ENCODE measurements around the gene IFI27. TPM values are rescaled to one million over a fixed set of nuclear protein-coding genes. Genes with fewer than 3 reads are reported as not detected.
A peak's percentile ranks its signal among the peaks of the same experiment; 100 is the strongest.
"Not testable (repeated sequence)": the region's sequence is repeated elsewhere in the genome, so short reads cannot be mapped to it uniquely, and the experiment has no call there.

The IFI27 gene
- polyA plus RNA-seq (ENCODE audit: insufficient read length in 10 of 10), result 1 to 10 TPM; 2.4 to 6.7 (median 3.6) TPM
- long read RNA-seq, donor 1, partial matches to known transcripts, result 0 of 4 reads
- long read RNA-seq, donor 1, other reads (novel, unspliced or antisense), result 0 of 4 reads
- long read RNA-seq, donor 2, partial matches to known transcripts, result 0 of 3 reads
- long read RNA-seq, donor 2, other reads (novel, unspliced or antisense), result 0 of 3 reads
- long read RNA-seq, donor 3, result 0 reads
- long read RNA-seq, donor 4, partial matches to known transcripts, result 0 of 2 reads
- long read RNA-seq, donor 4, other reads (novel, unspliced or antisense), result 0 of 2 reads
- long read RNA-seq, donor 5, partial matches to known transcripts, result 0 of 1 reads
- long read RNA-seq, donor 5, other reads (novel, unspliced or antisense), result 0 of 1 reads
- long read RNA-seq, donor 6, partial matches to known transcripts, result 0 of 1 reads
- long read RNA-seq, donor 6, other reads (novel, unspliced or antisense), result 0 of 1 reads
- long read RNA-seq, donor 7, partial matches to known transcripts, result 0 of 1 reads
- long read RNA-seq, donor 7, other reads (novel, unspliced or antisense), result 0 of 1 reads
- long read RNA-seq, donor 8, result 0 reads
- long read RNA-seq, donor 9, partial matches to known transcripts, result 0 of 2 reads
- long read RNA-seq, donor 9, other reads (novel, unspliced or antisense), result 0 of 2 reads

GRCh38 chr14:94110552-94111181 lies at the start of gene IFI27:
IFI27 (plus strand) TSS chr14:94110736.
- peak in 2 of 3 donors; percentile 27 to 33 for DNase-seq

DNA sequence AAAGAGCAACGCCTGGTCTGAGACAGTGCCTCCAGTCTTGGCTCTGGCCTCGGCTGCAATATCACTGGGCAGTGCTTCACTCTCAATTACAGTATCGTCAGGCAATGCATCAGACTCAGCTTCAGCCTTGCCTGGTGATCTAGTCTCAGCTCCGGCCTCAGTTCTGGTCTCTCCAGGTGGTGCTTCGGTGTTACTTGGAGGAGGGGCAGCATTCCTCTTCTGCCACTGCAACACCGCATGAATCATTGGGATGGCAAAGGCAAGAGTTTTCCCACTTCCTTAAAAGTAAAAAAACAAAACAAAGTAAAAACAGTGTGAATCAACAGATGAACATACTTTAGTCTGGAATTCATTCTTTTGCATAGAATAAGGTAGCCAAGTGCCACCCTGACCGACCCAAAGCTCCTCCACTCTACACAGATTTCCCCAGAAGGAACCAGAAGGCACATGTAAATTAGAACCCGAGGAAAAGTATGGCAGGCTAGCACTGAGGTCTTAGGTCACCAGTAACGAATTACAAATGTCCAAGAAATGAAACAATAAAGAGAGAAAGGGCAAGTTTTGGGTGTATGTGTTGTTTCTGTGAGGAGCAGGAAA lies 48.1 kb upstream of the IFI27 start:
- DNase-seq, result no peak

- DNase-seq, result no peak
Measured at GRCh38 chr14:94066089-94066676, 44.4 kb upstream of the IFI27 start.

- DNase-seq, result not testable (repeated sequence)
Measured at GRCh38 chr14:94072076-94072475, 38.5 kb upstream of the IFI27 start.

- DNase-seq, result no peak
Measured at GRCh38 chr14:94074534-94074933, 36.0 kb upstream of the IFI27 start.

- DNase-seq, result no peak
Measured at GRCh38 chr14:94075008-94075407, 35.5 kb upstream of the IFI27 start.

DNA sequence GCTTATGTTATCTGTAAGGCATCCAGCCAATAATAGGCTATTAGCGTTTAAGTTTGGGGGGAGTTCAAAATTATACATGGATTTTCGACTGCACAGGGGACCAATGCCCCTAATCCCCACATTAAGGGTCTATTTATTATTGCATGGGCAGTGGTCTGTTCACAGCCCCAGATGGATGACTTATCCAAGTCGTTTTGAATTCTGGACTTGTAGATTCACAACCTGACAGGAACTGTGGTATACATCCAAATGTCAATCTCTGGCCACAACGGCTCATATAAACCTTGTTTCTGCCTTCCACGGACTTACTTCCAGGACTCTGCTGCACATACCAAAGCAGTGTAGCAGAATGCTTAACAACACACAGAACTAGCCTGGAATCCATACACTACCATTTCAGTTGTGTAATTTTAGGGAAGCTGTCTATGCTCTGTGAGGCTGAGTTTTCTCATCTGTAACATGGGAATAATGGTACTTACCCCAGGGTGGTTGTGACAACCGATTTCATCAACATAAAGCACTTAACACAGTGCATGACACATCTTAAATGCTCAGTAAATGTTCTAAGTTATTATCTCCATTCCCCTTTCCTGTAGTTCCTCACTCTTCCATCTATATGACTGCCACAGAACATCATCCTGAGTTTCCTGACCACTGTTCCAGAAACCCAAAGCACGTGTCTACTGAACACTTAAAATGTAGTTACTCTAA lies 33.3 kb upstream of the IFI27 start:
- no peak for DNase-seq

- no peak for DNase-seq
Measured at GRCh38 chr14:94077823-94078222, 32.7 kb upstream of the IFI27 start.

DNA sequence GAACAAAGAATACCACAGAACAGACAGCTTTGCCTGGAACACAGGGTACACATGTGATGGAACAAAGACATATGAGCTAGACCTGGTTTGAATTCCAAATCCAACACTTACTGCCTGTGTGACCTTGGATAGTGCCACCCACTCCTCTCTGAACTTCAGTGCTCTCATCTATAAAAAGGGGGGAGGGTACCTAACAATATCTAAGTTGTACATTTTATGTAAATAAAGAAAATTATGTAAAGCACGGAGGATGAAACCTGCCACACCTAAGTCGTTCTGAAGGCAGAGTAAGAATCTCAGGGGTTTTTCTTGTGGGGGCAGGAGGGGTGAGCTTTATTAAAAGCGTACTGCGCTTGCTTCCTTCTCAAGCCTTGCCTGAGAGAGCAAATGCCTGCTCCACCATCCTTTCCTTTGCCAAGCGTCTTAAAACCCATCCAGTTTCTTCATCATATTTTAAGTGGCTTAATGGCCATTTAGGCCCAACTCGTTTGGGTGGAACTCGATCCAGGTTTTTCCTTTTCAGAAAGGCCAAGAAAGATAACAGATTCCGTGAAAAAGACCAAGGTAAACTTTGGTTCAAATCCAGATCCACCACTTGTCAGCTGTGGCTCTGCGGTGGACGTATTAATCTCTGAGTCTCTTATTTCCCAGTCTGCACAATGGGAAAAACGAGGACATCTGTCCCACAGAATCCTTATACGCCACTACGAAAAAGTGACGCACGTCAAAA lies 30.5 kb upstream of the IFI27 start:
- DNase-seq, result peak in 2 of 3 donors; percentile 52 to 75

GRCh38 chr14:94080621-94081385 lies 29.7 kb upstream of the IFI27 start, which contains the start of the genes DDX24 and IFI27L1:
DDX24 (minus strand) TSS chr14:94081202; CDS start chr14:94079742, 1,460 bp downstream.
IFI27L1 (plus strand) TSS chr14:94081310; CDS start chr14:94096938, 15,628 bp downstream.
- DNase-seq, result peak; percentile 93 to 98 (median 97)

- DNase-seq, result no peak
Measured at GRCh38 chr14:94081386-94081820, 29.1 kb upstream of the IFI27 start.

DNA sequence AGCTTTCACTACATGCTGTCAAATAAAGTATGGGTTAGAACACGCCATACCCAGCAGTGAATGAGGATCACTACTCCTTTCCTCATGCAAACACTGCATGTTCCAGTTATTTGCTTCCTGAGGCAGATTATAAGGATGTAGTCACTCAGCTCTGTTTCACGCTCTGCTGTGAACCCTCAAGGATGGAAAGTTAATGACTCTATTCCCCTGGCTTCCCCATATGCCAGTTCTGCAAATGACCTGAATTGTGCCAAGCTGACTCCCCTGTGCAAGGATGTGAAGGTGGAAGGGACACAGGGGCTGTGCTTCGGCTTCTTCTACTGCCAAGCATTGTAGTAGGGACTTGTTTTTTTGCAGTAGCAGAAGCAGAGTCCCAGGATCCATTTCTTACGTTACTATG lies 22.6 kb upstream of the IFI27 start:
- DNase-seq, result no peak

GRCh38 chr14:94088516-94088915 lies 22.0 kb upstream of the IFI27 start:
- DNase-seq, result no peak

DNA sequence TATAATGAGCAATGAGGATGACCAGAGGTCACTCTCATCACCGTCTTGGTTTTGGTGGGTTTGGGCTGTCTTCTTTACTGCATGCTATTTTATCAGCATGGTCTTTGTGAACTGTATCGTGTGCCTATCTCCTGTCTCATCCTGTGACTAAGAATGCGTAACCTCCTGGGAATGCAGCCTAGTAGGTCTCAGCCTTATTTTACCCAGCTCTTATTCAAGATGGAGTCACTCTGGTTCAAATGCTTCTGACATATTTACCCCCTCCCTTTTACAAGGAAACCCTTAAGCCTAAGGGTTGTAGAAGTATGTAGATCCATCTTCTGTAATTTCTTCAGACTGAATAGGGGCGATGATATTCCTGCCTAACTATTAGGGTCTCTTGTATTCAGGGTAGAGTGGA lies 21.1 kb upstream of the IFI27 start:
- no peak for DNase-seq

GRCh38 chr14:94093418-94093817 lies 17.1 kb upstream of the IFI27 start:
- DNase-seq, result no peak

- no peak for DNase-seq
Measured at GRCh38 chr14:94097091-94097490, 13.4 kb upstream of the IFI27 start.

DNA sequence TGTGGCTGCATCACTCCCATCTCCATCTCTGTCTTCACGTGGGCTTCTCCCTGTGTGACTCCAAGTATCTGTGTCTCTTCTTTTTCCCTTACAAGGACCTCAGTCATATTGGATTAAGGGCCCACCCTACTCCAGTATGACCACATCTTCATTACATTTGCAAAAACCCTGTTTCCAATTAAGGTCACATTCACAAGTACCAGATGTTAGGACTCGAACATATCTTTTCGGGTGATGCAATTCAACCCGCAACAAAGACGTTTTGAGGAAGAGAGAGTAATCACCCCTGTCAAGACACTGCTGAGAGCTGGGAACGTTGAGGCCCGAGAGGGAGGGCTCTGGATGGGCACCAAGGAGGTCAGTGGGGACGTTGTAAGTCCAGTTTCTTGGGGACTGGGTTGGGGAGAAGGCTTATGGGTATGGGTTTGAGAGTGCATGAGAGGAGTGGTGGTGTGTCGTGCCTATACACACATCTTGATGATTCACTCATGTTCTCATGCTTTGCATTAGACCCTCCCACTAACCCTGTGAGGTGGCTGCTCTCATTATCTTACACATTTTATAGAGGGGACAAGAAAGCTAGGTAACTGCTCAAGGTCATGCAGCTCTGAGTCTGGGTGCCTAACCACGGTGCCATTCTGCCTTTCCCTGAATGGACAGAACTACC lies 12.1 kb upstream of the IFI27 start:
- DNase-seq, result peak in 1 of 3 donors; percentile 41

DNA sequence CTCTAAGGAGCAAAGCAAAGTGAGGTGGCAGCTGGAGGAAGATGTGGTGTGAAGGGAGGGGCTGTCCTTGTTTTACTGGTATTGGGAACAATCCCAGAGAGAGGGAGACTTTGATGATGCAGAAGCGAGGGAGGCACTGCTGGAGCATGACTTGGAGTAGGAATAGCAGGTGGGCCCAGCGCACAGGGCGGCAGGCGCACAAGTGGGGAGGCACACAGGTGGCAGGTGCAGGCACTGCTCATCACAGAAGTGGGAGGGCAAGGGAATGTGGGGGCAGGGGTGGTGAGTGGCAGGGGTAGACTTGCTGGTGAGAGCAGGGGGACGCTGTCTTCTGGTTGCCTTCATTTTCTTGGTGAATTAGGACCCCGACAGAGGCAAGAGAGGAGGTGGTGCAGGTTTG lies 11.5 kb upstream of the IFI27 start:
- DNase-seq, result no peak

DNA sequence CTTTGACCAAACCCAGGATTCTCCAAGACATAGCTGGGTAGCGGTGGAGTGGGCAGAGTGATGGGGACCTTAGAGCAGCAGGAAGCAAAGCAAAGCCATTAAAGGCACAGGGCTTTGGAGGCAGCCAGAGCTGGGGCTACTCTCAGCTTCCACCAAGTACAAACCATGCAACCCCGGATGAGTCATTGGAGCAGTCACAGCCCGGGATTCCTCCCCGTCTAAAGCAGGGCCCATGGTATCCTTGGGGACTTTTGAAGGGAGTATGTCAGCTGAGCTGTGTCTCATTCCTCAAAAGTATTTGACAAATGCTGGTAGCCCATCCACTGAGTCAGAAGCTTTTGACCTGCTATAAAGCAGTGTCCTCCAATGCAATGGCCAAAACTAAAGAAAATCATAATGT lies 9.7 kb upstream of the IFI27 start:
- DNase-seq, result peak in 1 of 3 donors; percentile 70

Data from muscle of back (tissue), 13 donors.